OCI-LY7 (cell line): Measurements from ENCODE around the gene CLP1.

Experiments
- CTCF ChIP-seq: fragments of 200-600 bp; sonication (generic); conservative IDR thresholded peaks from 2 replicates; pipeline ENCODE4 v1.5.1; 2014; ENCODE audit warnings: mild to moderate bottlenecking, antibody characterized with exemption, low read length, moderate library complexity, mixed read lengths
- EZH2phosphoT487 ChIP-seq: fragments of 200-600 bp; sonication (generic); IDR thresholded peaks from 2 replicates; pipeline ENCODE4 v1.6.1; 2018; ENCODE audit warnings: low read depth, borderline replicate concordance, mild to moderate bottlenecking, mixed run types, antibody characterized with exemption, low read length, moderate library complexity, mixed read lengths

- TF ChIP-seq CTCF = no peak
- no peak for TF ChIP-seq EZH2phosphoT487
These were observed 37.1 kb upstream of the CLP1 start for GRCh38 chr11:57620467-57620866.
